SKM-1 treated with dmso at 0.1 percent for 144 hours (cell line): Measurements from ENCODE around the gene MBOAT2.
"Not testable (repeated sequence)": the region's sequence is repeated elsewhere in the genome, so short reads cannot be mapped to it uniquely, and the experiment has no call there.

Source experiments
- DNase-seq: peaks from one replicate; lab custom pipeline; 2025; ENCODE audit not compliant: unreplicated experiment; lab: John Stamatoyannopoulos, UW

MBOAT2 gene

DNA sequence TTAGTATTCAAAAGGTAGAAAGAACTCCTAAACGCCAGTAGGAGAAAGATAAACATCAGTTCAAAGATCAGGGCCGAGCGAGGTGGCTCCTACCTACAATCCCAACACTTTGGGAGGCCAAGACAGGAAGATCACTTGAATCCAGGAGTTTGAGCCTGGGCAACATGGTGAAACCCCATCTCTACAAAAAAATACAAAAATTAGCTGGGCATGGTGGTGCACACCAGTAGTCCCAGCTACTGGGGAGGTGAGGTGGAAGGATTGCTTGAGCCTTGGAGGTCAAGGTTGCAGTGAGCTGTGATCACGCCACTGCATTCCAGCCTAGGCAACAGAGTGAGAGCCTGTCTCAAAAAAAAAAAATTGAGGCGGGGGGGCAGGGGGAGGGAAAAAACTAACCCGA is 40.6 kb downstream of the MBOAT2 start:
- no peak for DNase-seq

DNA sequence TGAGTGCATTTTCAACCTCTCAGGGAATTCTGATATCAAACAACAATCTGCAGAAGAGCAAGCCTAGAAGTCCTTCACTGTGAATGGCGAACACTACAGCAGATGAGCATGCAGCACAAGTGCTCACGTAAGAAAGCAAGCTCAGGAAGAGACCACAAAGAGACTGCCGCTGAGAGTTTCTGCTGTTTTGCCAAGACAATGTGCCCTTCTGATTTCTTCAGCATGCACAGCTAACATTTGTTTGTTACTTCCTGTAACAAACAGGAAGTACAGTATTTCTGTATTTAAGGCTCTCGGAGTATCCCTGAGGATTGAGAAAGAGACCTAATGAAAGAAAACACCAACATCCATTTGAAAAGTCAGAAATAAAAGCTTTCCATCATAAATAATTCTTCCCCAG is 45.9 kb downstream of the MBOAT2 start:
- no peak for DNase-seq

DNA sequence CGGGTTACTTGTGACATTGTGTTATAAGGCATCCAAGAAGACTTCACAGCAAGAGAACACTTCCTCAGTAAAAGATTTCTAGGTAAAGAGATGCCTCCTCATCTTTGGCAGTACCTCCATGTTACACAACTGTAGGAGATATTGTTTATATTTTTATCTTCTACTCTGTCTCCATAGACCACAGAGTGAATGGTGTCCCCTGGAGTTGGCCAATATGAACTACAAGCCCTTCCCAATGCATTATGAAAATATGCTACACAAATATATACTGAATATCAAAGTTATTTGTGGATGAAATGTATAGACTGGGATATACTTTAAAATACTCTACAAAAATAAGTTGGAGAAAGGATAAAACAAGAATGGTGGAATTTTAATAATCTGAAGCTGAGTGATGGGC is 46.7 kb downstream of the MBOAT2 start:
- DNase-seq = no peak

DNA sequence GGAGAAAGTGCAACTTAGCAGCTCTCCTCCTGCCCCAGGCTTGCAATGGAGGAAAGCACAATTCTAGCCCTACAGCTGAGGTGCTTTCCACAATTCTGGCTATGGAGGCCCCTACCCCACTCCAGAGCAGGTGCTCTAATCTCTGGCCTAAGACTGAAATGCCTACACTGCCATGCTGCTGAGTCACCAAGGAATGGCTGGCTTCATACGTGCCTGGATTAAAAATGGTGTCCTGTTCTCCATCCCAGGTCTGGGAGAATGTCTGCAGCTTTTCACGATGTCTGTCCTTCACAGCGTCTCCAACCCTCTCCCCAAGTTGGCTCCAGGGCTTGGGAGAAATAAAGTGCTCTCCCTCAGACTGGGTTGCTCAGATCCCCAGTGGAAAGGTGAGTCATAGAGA is 48.5 kb downstream of the MBOAT2 start:
- no peak for DNase-seq

DNA sequence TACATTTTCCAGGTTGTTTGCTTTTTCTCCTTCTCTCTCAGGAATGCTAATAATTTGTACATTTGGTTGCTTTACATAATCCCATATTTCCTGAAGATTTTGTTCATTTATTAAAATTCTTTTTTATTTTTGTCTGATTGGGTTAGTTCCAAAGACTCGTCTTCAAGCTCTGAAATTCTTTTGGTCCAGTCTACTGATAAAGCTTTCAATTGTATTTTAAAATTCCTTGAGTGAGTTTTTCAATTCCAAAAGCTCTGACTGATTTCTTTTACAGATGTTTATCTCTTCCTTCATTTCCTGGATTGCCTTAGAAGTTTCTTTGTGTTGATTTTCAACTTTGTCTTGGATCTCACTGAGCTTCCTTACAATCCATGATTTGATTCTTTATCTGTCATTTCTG is 50.0 kb downstream of the MBOAT2 start:
- no peak for DNase-seq

GRCh38 chr2:8939486-8940114 is 63.9 kb downstream of the MBOAT2 start:
- DNase-seq = no peak

- no peak for DNase-seq
These were observed 65.1 kb downstream of the MBOAT2 start for GRCh38 chr2:8938384-8938783.

- no peak for DNase-seq
These were observed 67.5 kb downstream of the MBOAT2 start for GRCh38 chr2:8935982-8936381.

DNA sequence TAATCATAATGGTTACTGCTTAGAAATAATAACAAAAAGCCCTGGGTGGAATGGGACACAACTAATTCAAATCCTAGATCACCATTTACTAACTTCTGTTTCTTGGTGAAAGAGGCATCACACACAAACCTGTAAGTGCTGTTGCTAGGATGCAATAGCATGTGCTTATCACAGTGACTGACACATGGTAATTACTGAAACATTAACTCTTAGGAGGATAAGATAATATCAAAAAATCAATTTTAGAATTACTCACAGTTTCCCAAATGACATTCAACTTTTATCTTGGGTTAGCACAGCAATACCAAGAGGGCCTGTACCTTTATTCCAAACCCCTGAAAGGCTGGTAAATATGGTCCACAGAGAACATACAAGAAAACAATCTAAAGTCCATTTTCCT is 69.1 kb downstream of the MBOAT2 start:
- DNase-seq = no peak

- no peak for DNase-seq
These were observed 70.8 kb downstream of the MBOAT2 start for GRCh38 chr2:8932702-8933101.

DNA sequence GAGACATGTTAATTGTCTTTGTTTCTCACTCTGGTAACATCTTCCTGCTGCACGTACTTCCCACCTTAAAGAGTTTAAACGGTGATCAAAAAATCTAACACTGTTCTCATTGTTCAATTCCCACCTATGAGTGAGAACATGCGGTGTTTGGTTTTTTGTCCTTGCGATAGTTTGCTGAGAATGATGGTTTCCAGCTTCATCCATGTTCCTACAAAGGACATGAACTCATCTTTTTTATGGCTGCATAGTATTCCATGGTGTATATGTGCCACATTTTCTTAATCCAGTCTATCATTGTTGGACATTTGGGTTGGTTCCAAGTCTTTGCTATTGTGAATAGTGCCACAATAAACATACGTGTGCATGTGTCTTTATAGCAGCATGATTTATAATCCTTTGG is 73.3 kb downstream of the MBOAT2 start:
- DNase-seq = not testable (repeated sequence)

DNA sequence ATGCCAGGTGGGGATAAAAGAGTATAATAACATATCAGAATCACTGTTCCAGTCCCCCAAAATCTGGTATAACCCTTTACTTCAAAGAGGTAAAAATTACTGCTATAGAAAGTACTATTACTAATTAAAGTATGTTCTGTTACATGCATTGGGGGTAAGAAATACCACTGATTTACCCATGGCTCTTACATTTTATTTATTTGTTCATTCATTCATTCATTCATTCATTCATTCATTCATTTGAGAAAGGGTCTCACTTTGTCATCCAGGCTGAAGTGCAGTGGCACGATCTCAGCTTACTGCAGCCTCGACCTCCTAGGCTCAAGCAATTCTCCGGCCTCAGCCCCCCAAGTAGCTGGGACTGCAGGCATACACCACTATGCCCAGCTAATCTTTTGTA is 74.4 kb downstream of the MBOAT2 start:
- DNase-seq = no peak

GRCh38 chr2:8927510-8928455 is 75.7 kb downstream of the MBOAT2 start:
- DNase-seq = no peak

- DNase-seq = no peak
These were observed 77.1 kb downstream of the MBOAT2 start for GRCh38 chr2:8926356-8926755.

DNA sequence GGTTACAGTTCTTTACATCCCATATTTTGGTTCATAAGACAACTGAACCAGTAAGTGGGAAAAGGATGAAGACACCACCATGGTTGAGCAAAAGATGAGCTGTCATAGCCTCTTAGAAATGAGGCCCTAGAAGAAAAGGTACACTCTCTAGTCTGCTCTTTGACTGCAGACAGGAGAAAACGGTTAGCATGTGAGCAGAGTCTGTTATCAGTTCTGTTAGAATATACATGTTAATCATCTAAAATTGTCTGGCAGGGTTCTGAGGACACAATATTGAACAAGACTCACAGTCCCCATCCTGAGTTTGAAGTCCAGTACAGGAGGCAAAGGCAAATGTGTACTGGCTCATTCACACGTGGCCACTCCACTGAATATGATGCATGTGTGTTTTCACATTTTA is 78.1 kb downstream of the MBOAT2 start:
- no peak for DNase-seq

GRCh38 chr2:8923183-8923582 is 80.3 kb downstream of the MBOAT2 start:
- no peak for DNase-seq

DNA sequence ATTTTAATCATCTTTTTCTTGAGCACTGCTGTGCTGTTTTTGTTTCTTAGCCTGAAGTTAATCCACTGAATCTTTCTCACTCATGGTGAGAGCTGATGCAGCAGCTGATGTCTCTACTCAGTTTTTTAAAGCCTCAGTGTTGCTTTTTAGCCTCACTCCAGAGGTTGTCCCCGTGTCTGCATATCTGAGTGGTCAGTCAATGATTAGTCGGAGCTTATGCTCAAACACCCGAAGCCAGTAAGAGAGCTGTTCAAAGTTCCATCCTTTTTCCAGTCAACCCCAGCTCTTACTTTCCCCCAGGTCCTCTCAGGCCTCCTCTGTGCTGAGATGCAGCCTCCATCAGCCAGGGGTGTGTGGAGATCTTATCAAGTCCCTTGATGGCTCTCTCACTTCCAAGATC is 81.1 kb downstream of the MBOAT2 start:
- no peak for DNase-seq

- DNase-seq = no peak
These were observed 85.1 kb downstream of the MBOAT2 start for GRCh38 chr2:8918412-8918811.

DNA sequence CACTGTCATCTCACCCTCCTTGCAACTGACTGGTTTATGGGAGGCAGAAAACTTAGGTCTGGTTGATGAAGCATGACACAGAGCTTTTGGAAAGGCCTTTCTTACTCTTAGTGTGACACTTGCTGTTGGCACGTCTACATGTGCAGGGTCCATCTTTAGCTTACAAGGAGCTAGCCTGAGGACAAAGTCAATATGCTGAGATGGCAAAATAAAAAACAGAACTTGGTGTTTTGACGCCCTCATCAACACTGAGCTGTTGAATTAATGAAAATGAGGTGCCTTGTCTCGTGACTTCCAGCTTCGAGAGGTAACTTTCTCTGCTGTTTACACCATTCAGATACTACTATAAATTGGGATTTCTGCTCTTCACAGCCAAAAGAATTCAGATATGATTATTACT is 87.5 kb downstream of the MBOAT2 start:
- DNase-seq = no peak

- DNase-seq = not testable (repeated sequence)
These were observed 89.7 kb downstream of the MBOAT2 start for GRCh38 chr2:8913767-8914166.

- no peak for DNase-seq
These were observed 95.7 kb downstream of the MBOAT2 start for GRCh38 chr2:8907764-8908288.

- not testable (repeated sequence) for DNase-seq
These were observed 99.6 kb downstream of the MBOAT2 start for GRCh38 chr2:8903924-8904323.
